ENCODE measurements around the gene TAAR5.
"Not testable (repeated sequence)": the region's sequence is repeated elsewhere in the genome, so short reads cannot be mapped to it uniquely, and the experiment has no call there.

TAAR5 gene

GRCh38 chr6:132569170-132569569, 20.4 kb downstream of the TAAR5 start:
- no peak for DNase-seq

- DNase-seq = no peak
These were observed 20.9 kb downstream of the TAAR5 start for GRCh38 chr6:132568611-132569010.

- DNase-seq = no peak
These were observed 22.0 kb downstream of the TAAR5 start for GRCh38 chr6:132567566-132567965.

- no peak for DNase-seq
These were observed 23.1 kb downstream of the TAAR5 start for GRCh38 chr6:132566404-132566803.

- not testable (repeated sequence) for DNase-seq
These were observed 29.5 kb downstream of the TAAR5 start for GRCh38 chr6:132560087-132560486.

GRCh38 chr6:132552372-132552771, 37.2 kb downstream of the TAAR5 start, which contains the start of gene TAAR8:
TSS of gene TAAR8 (plus strand) at chr6:132552672. CDS start at chr6:132552693, 21 bp downstream.
- DNase-seq = no peak

- DNase-seq = no peak
These were observed 38.3 kb downstream of the TAAR5 start for GRCh38 chr6:132551214-132551613.

- no peak for DNase-seq
These were observed 40.6 kb downstream of the TAAR5 start for GRCh38 chr6:132548746-132549463.

- DNase-seq = no peak
These were observed 44.7 kb downstream of the TAAR5 start for GRCh38 chr6:132544826-132545225.

All from hematopoietic multipotent progenitor cell treated with erythropoietin and hydrocortisone succinate and interleukin-3 and kit ligand, for 6 days (in vitro differentiated cells).